IMR-90 (cell line): Measurements from ENCODE around the gene TENT4B. TPM values are rescaled to one million over a fixed set of nuclear protein-coding genes. Genes with fewer than 3 reads are reported as not detected.

Source experiments
- ATAC-seq: fragments of 200-7000 bp; cut with Tn5 transposase; 2 replicates; pipeline ENCODE4 v1.9.1; 2020; ENCODE audit warnings: low read depth, mild to moderate bottlenecking, moderate library complexity
- BruUV-seq: library from RNA; stranded (reverse); fragments of 400-500 nt; replicated peaks from 2 replicates; lab custom pipeline; 2021; lab: Mats Ljungman, UMichigan
- CTCF ChIA-PET: fragments of 300-600 bp; formaldehyde crosslinking; extraction: SDS; loops from one replicate; lab custom pipeline; 2021; ENCODE audit warnings: antibody characterized with exemption; lab: Yijun Ruan, JAX
- POLR2A ChIA-PET: fragments of 300-600 bp; sonication (Branson Sonifier 250); formaldehyde crosslinking; loops from one replicate; lab custom pipeline; 2022; ENCODE audit warnings: antibody characterized with exemption; ENCODE audit not compliant: unreplicated experiment; lab: Charles Lee
- DNase-seq: peaks from one replicate; pipeline ENCODE4 v3.0.0; 2013
- H2AFZ ChIP-seq: replicated peaks from 2 replicates; pipeline ENCODE3; 2013; ENCODE audit warnings: low read length, mild to moderate bottlenecking; ENCODE audit not compliant: poor library complexity
- H2AK5ac ChIP-seq: 2 replicates; pipeline ENCODE4 v1.6.1; 2013; ENCODE audit warnings: low read depth, low read length, inconsistent platforms
- H2AK9ac ChIP-seq: replicated peaks from 2 replicates; pipeline ENCODE3; 2013; ENCODE audit warnings: mild to moderate bottlenecking, low read depth, low read length, moderate library complexity; ENCODE audit not compliant: poor library complexity
- H2BK120ac ChIP-seq: 2 replicates; pipeline ENCODE4 v1.6.1; 2013; ENCODE audit warnings: low read depth, low read length, inconsistent platforms
- H2BK15ac ChIP-seq: 3 replicates; pipeline ENCODE4 v1.6.1; 2013; ENCODE audit warnings: low read depth, low read length, inconsistent platforms
- H2BK20ac ChIP-seq: 2 replicates; pipeline ENCODE4 v1.6.1; 2013; ENCODE audit warnings: low read depth, mild to moderate bottlenecking, inconsistent platforms, low read length, moderate library complexity
- H2BK5ac ChIP-seq: 2 replicates; pipeline ENCODE4 v1.6.1; 2013; ENCODE audit warnings: mild to moderate bottlenecking, low read depth, low read length, inconsistent platforms; ENCODE audit not compliant: poor library complexity, severe bottlenecking
- H3K14ac ChIP-seq: replicated peaks from 2 replicates; pipeline ENCODE4 v1.6.1; 2013; ENCODE audit warnings: low read depth, low read length, inconsistent platforms
- H3K18ac ChIP-seq: 2 replicates; pipeline ENCODE4 v1.6.1; 2013; ENCODE audit warnings: low read depth, low read length, control low read depth
- H3K23ac ChIP-seq: 2 replicates; pipeline ENCODE4 v1.6.1; 2013; ENCODE audit warnings: low read depth, low read length, inconsistent platforms
- H3K27ac ChIP-seq: 2 replicates; pipeline ENCODE4 v1.5.1; 2013; ENCODE audit warnings: mild to moderate bottlenecking, control low read depth, low read length; ENCODE audit not compliant: insufficient read depth
- H3K27me3 ChIP-seq: 2 replicates; pipeline ENCODE4 v1.6.1; 2013; ENCODE audit warnings: low read length; ENCODE audit not compliant: control insufficient read depth, insufficient read depth
- H3K36me3 ChIP-seq: 2 replicates; pipeline ENCODE4 v1.6.1; 2013; ENCODE audit warnings: low read length, mixed read lengths; ENCODE audit not compliant: control insufficient read depth, insufficient read depth
- H3K4ac ChIP-seq: 2 replicates; pipeline ENCODE4 v1.6.1; 2013; ENCODE audit warnings: low read depth, low read length, inconsistent platforms
- H3K4me1 ChIP-seq: 2 replicates; pipeline ENCODE4 v1.6.1; 2013; ENCODE audit warnings: low read length, mixed read lengths; ENCODE audit not compliant: control insufficient read depth, insufficient read depth
- H3K4me2 ChIP-seq: 2 replicates; pipeline ENCODE4 v1.6.1; 2013; ENCODE audit warnings: low read depth, mild to moderate bottlenecking, control low read depth, low read length, moderate library complexity
- H3K4me3 ChIP-seq: 2 replicates; pipeline ENCODE4 v1.5.1; 2013; ENCODE audit warnings: low read depth, mild to moderate bottlenecking, control low read depth, low read length, moderate library complexity; ENCODE audit not compliant: insufficient read depth
- H3K56ac ChIP-seq: 2 replicates; pipeline ENCODE4 v1.6.1; 2013; ENCODE audit warnings: low read length, inconsistent platforms; ENCODE audit not compliant: insufficient read depth; ENCODE audit errors: extremely low read depth
- H3K79me1 ChIP-seq, 2 experiments: 2 replicates each; pipeline ENCODE4 v1.6.1; 2013; ENCODE audit warnings: low read length in 2 of 2, inconsistent platforms in 1 of 2, low read depth in 1 of 2
- H3K9ac ChIP-seq: 2 replicates; pipeline ENCODE4 v1.6.1; 2013; ENCODE audit warnings: low read depth, low read length, control low read depth
- H3K9me1 ChIP-seq: 2 replicates; pipeline ENCODE4 v1.6.1; 2013; ENCODE audit warnings: low read length, inconsistent platforms; ENCODE audit not compliant: insufficient read depth
- H3K9me3 ChIP-seq: 2 replicates; pipeline ENCODE4 v1.6.1; 2013; ENCODE audit warnings: low read length; ENCODE audit not compliant: control insufficient read depth, insufficient read depth
- H4K20me1 ChIP-seq: 2 replicates; pipeline ENCODE4 v1.6.1; 2013; ENCODE audit warnings: low read length, inconsistent platforms; ENCODE audit not compliant: insufficient read depth
- H4K5ac ChIP-seq: 2 replicates; pipeline ENCODE4 v1.6.1; 2013; ENCODE audit warnings: mild to moderate bottlenecking, low read depth, low read length, control low read depth
- H4K8ac ChIP-seq, 2 experiments: 2 replicates each; pipeline ENCODE4 v1.6.1; 2013; ENCODE audit warnings: low read depth in 2 of 2, low read length in 2 of 2, control low read depth in 1 of 2, inconsistent platforms in 1 of 2
- H4K91ac ChIP-seq: 2 replicates; pipeline ENCODE4 v1.6.1; 2013; ENCODE audit warnings: low read depth, low read length, inconsistent platforms; ENCODE audit not compliant: insufficient read depth
- CEBPB ChIP-seq: IDR thresholded peaks from 2 replicates; pipeline ENCODE4 v1.6.1; 2012; ENCODE audit warnings: low read depth, low read length, improper control_type of control experiment
- CHD1 ChIP-seq: IDR thresholded peaks from 2 replicates; pipeline ENCODE4 v1.6.1; 2012; ENCODE audit warnings: low read depth, low read length, improper control_type of control experiment
- CTCF ChIP-seq: conservative IDR thresholded peaks from 2 replicates; pipeline ENCODE4 v1.5.1; 2012; ENCODE audit warnings: mild to moderate bottlenecking, low read depth, low read length, improper control_type of control experiment
- ELK1 ChIP-seq: fragments of 150-350 bp; IDR thresholded peaks from 2 replicates; pipeline ENCODE4 v1.6.1; 2016; ENCODE audit warnings: low read depth, mild to moderate bottlenecking, low read length, moderate library complexity, borderline replicate concordance
- FOS ChIP-seq: fragments of 150-350 bp; IDR thresholded peaks from 2 replicates; pipeline ENCODE4 v1.6.1; 2016; ENCODE audit warnings: low read depth, low read length
- MAFK ChIP-seq: IDR thresholded peaks from 2 replicates; pipeline ENCODE4 v1.6.1; 2012; ENCODE audit warnings: low read depth, low read length, improper control_type of control experiment
- MAZ ChIP-seq: IDR thresholded peaks from 2 replicates; pipeline ENCODE4 v1.6.1; 2012; ENCODE audit warnings: low read depth, mild to moderate bottlenecking, low read length, improper control_type of control experiment, moderate library complexity, borderline replicate concordance
- MXI1 ChIP-seq: IDR thresholded peaks from 2 replicates; pipeline ENCODE4 v1.6.1; 2012; ENCODE audit warnings: low read depth, mild to moderate bottlenecking, low read length, moderate library complexity, borderline replicate concordance
- RCOR1 ChIP-seq: IDR thresholded peaks from 2 replicates; pipeline ENCODE4 v1.6.1; 2012; ENCODE audit warnings: mild to moderate bottlenecking, low read length, improper control_type of control experiment; ENCODE audit not compliant: insufficient replicate concordance
- RFX5 ChIP-seq: IDR thresholded peaks from 2 replicates; pipeline ENCODE4 v1.8.0; 2012; ENCODE audit warnings: low read depth, mild to moderate bottlenecking, low read length, moderate library complexity
- SMC3 ChIP-seq: fragments of 150-350 bp; IDR thresholded peaks from 2 replicates; pipeline ENCODE4 v1.6.1; 2016; ENCODE audit warnings: low read depth, mild to moderate bottlenecking, antibody characterized with exemption, low read length, moderate library complexity
- USF2 ChIP-seq: fragments of 150-350 bp; IDR thresholded peaks from 2 replicates; pipeline ENCODE4 v1.6.1; 2017; ENCODE audit warnings: mild to moderate bottlenecking, antibody characterized with exemption, low read length, low read depth
- WGBS, 2 experiments: methylation state at CpG; one replicate each; pipeline versions ENCODE4 v1.1.5 to v1.1.7; 2013; ENCODE audit warnings: missing lambda C conversion rate in 2 of 2; ENCODE audit not compliant: insufficient read length in 1 of 2; ENCODE audit errors: extremely low coverage in 2 of 2; 5-methylcytosine and 5-hydroxymethylcytosine counted together
- dilution Hi-C: fragments of 300-500 bp; cut with HindIII; formaldehyde crosslinking; loops from one replicate; pipeline ENCODE4 v1.14.3; 2018; ENCODE audit warnings: low sequenced_read_pairs; ENCODE audit not compliant: unreplicated experiment
- in situ Hi-C: fragments of 300-500 bp; cut with MboI; formaldehyde crosslinking; loops from 3 replicates; pipeline ENCODE4 v1.14.3; 2019; ENCODE audit warnings: low sequenced_read_pairs, inconsistent platforms, mixed read lengths
- intact Hi-C: fragments of 100-400 bp; cut with micrococcal nuclease; formaldehyde crosslinking; loops from 2 replicates; pipeline ENCODE4 v1.10.0; 2022
- polyA plus RNA-seq, 3 experiments: library from polyadenylated mRNA; depleted of rRNA; stranded (reverse); fragments of >200 nt; gene quantifications; 2 replicates each; pipeline ENCODE4 v1.2.3, GENCODE V29; 2012; ENCODE audit warnings: low replicate concordance in 1 of 3
- total RNA-seq: library from RNA; depleted of rRNA; stranded (reverse); fragments of >200 nt; gene quantifications from 2 replicates; pipeline ENCODE4 v1.2.3, GENCODE V29; 2012

TENT4B gene
- total and polyA plus RNA-seq, 2 of the 4 experiments (the other 2 are of a cell fraction), result 4.1 to 7.0 TPM

GRCh38 chr16:50172195-50172922, 19.3 kb downstream of the TENT4B start:
- Histone ChIP-seq H3K4me2 (no peak overlapping the region), H3K4me1 (peaks cover 9% of the 10 kb centered on the region), H2BK120ac (no peak overlapping the region), H2AK5ac (no peak overlapping the region), H3K9me1 (peaks cover 18% of the 10 kb centered on the region; the same call in 1 of the 2 replicates), H2BK20ac (no peak overlapping the region), H3K14ac (no peak overlapping the region), H3K56ac (no peak overlapping the region), H4K91ac (no peak overlapping the region), H3K23ac (no peak overlapping the region), H4K5ac (no peak overlapping the region), H3K9me3 (no peaks in the 10 kb centered on the region), H3K18ac (no peak overlapping the region), H4K8ac (no peak overlapping the region), H2AK9ac (no peak overlapping the region), H3K27me3 (no peaks in the 10 kb centered on the region), H4K20me1 (peaks cover 25% of the 10 kb centered on the region), H2AFZ (no peak overlapping the region), H3K4me3 (no peak overlapping the region), H3K27ac (no peak overlapping the region), H3K36me3 (no peaks in the 10 kb centered on the region), H3K79me1 (peaks cover 8 to 73% of the 10 kb centered on the region in 2 experiments), H3K9ac (no peak overlapping the region), H3K4ac (no peak overlapping the region), H2BK5ac (no peak overlapping the region), H2BK15ac (no peak overlapping the region)
- in situ Hi-C loops, result no loop called here
- CTCF ChIA-PET, result interaction anchor here (0.6 kb wide), 1 partner anchor 52 kb away, joined by 3 read pairs; no protein-coding TSS in a partner anchor
- BruUV-seq, result no TSS peak
- no peak for ATAC-seq
- dilution Hi-C loops, result no loop called here
- WGBS, 2 experiments, result 0% methylated on average over 1 of the region's 4 CpGs; no CpG with 5 or more reads in 1 of the 2 experiments
- POLR2A ChIA-PET, result no interaction called here
- no peak for DNase-seq
- intact Hi-C loops, result no loop called here
- TF ChIP-seq CTCF, result no peak
- TF ChIP-seq SMC3, result no peak
- TF ChIP-seq FOS, result no peak
- no peak for TF ChIP-seq RFX5
- TF ChIP-seq CHD1, result no peak
- no peak for TF ChIP-seq ELK1
- no peak for TF ChIP-seq MAZ
- no peak for TF ChIP-seq MAFK
- TF ChIP-seq RCOR1, result no peak
- TF ChIP-seq USF2, result no peak
- no peak for TF ChIP-seq CEBPB
- TF ChIP-seq MXI1, result no peak
